Endothelial cell of umbilical vein (primary cell): ENCODE results near the gene TSNAX. TPM values are rescaled to one million over a fixed set of nuclear protein-coding genes. Genes with fewer than 3 reads are reported as not detected.

Experiments
- BruUV-seq: library from RNA; stranded (reverse); fragments of 400-500 nt; replicated peaks from 2 replicates; lab custom pipeline; 2021; lab: Mats Ljungman, UMichigan
- CTCF ChIA-PET: fragments of 300-600, 350-600 bp; sonication (Branson Sonifier 250); formaldehyde crosslinking; loops from one replicate; lab custom pipeline; 2021; ENCODE audit warnings: antibody characterized with exemption, inconsistent platforms; lab: Charles Lee
- POLR2A ChIA-PET: fragments of 300-600, 350-600 bp; sonication (Branson Sonifier 250); formaldehyde crosslinking; loops from one replicate; lab custom pipeline; 2021; ENCODE audit warnings: antibody characterized with exemption, inconsistent platforms; lab: Charles Lee
- DNase-seq: peaks from one replicate; pipeline ENCODE4 v3.0.0-alpha.2; 2011; ENCODE audit warnings: low read depth, low spot score
- FAIRE-seq: peaks from 2 replicates; lab custom pipeline; 2011; peaks lifted over from hg19 to GRCh38; lab: Jason Lieb, UNC
- H2AFZ ChIP-seq: 2 replicates; pipeline ENCODE4 v1.6.0; 2012; ENCODE audit warnings: low read depth, low read length, control low read depth, inconsistent platforms
- H3K27ac ChIP-seq: 2 replicates; pipeline ENCODE4 v1.5.1; 2011; ENCODE audit warnings: low read depth, mild to moderate bottlenecking, control low read depth, low read length, moderate library complexity; ENCODE audit not compliant: insufficient read depth
- H3K27me3 ChIP-seq, 2 experiments: 2 replicates each; pipeline versions ENCODE4 v1.6.0 to v1.6.1; 2011; ENCODE audit warnings: low read length in 2 of 2, mixed read lengths in 1 of 2; ENCODE audit not compliant: control insufficient read depth in 2 of 2, insufficient read depth in 2 of 2
- H3K36me3 ChIP-seq, 2 experiments: 2 replicates in 1 of 2; 3 replicates in 1 of 2; pipeline ENCODE4 v1.5.1; 2011; ENCODE audit warnings: low read length in 2 of 2, mild to moderate bottlenecking in 1 of 2, moderate library complexity in 1 of 2; ENCODE audit not compliant: control insufficient read depth in 2 of 2, insufficient read depth in 2 of 2; ENCODE audit errors: extremely low read depth in 1 of 2
- H3K4me1 ChIP-seq: 3 replicates; pipeline ENCODE4 v1.5.1; 2011; ENCODE audit warnings: mild to moderate bottlenecking, low read length; ENCODE audit not compliant: control insufficient read depth, insufficient read depth; ENCODE audit errors: extremely low read depth
- H3K4me2 ChIP-seq: 2 replicates; pipeline ENCODE4 v1.6.1; 2011; ENCODE audit warnings: low read length, control low read depth, mixed read lengths; ENCODE audit not compliant: insufficient read depth
- H3K4me3 ChIP-seq, 3 experiments: fragments of 200-600 bp in 1 of 3; sonication (generic), shearing (Covaris generic) in 1 of 3; replicated peaks in 1 of 3; 2 replicates each; pipeline ENCODE4 v1.5.1; 2011 to 2016; ENCODE audit warnings: control low read depth in 3 of 3, low read length in 3 of 3, mild to moderate bottlenecking in 2 of 3, inconsistent platforms in 1 of 3, low read depth in 1 of 3, moderate library complexity in 1 of 3; ENCODE audit not compliant: insufficient read depth in 1 of 3
- H3K79me2 ChIP-seq: 2 replicates; pipeline ENCODE4 v1.6.0; 2012; ENCODE audit warnings: low read length, inconsistent platforms; ENCODE audit not compliant: control insufficient read depth, insufficient read depth
- H3K9ac ChIP-seq: replicated peaks from 2 replicates; pipeline ENCODE3; 2011; ENCODE audit warnings: low read length, control low read depth; ENCODE audit not compliant: insufficient read depth; ENCODE audit errors: extremely low read depth
- H3K9me1 ChIP-seq: replicated peaks from 3 replicates; pipeline ENCODE4 v1.6.0; 2011; ENCODE audit warnings: mild to moderate bottlenecking, low read length; ENCODE audit not compliant: control insufficient read depth, insufficient read depth; ENCODE audit errors: extremely low read depth
- H3K9me3 ChIP-seq: replicated peaks from 2 replicates; pipeline ENCODE4 v1.5.1; 2012; ENCODE audit warnings: low read length, inconsistent platforms; ENCODE audit not compliant: control insufficient read depth, insufficient read depth
- H4K20me1 ChIP-seq: replicated peaks from 2 replicates; pipeline ENCODE3; 2011; ENCODE audit warnings: mild to moderate bottlenecking, low read length; ENCODE audit not compliant: control insufficient read depth, insufficient read depth; ENCODE audit errors: extremely low read depth
- CTCF ChIP-seq, 2 donors: IDR thresholded peaks; 1 replicate in 1 of 2; 2 replicates in 1 of 2; pipeline ENCODE4 v1.5.1; 2011; ENCODE audit warnings: low read length in 2 of 2, mild to moderate bottlenecking in 2 of 2, moderate library complexity in 2 of 2, control low read depth in 1 of 2, inconsistent platforms in 1 of 2, low read depth in 1 of 2; ENCODE audit not compliant: insufficient read depth in 1 of 2; ENCODE audit errors: extremely low read depth in 1 of 2
- EZH2 ChIP-seq: IDR thresholded peaks from 2 replicates; pipeline ENCODE4 v1.6.1; 2012; ENCODE audit warnings: borderline replicate concordance, low read depth, mild to moderate bottlenecking, moderate library complexity, low read length, inconsistent platforms; ENCODE audit not compliant: severe bottlenecking
- FOS ChIP-seq: IDR thresholded peaks from 2 replicates; pipeline ENCODE4 v1.6.1; 2011; ENCODE audit warnings: mild to moderate bottlenecking, low read length, moderate library complexity, borderline replicate concordance; ENCODE audit not compliant: insufficient read depth
- GATA2 ChIP-seq: IDR thresholded peaks from 2 replicates; pipeline ENCODE4 v1.7.0; 2011; ENCODE audit warnings: low read depth, mild to moderate bottlenecking, moderate library complexity, mixed read lengths, low read length; ENCODE audit not compliant: insufficient read length, insufficient read depth
- JUN ChIP-seq: IDR thresholded peaks from 2 replicates; pipeline ENCODE4 v1.6.1; 2011; ENCODE audit warnings: borderline replicate concordance, low read depth; ENCODE audit not compliant: insufficient read length, insufficient read depth
- MAX ChIP-seq: IDR thresholded peaks from 2 replicates; pipeline ENCODE4 v1.6.1; 2011; ENCODE audit not compliant: insufficient read depth, insufficient read length
- MYC ChIP-seq: IDR thresholded peaks from one replicate; pipeline ENCODE4 v1.6.1; 2011; ENCODE audit warnings: mild to moderate bottlenecking, low read depth, low read length
- POLR2A ChIP-seq: IDR thresholded peaks from 2 replicates; pipeline ENCODE4 v1.6.1; 2012; ENCODE audit warnings: low read depth, mild to moderate bottlenecking, control low read depth, low read length
- POLR2AphosphoS5 ChIP-seq: IDR thresholded peaks from 2 replicates; pipeline ENCODE4 v1.6.1; 2012; ENCODE audit warnings: low read depth, mild to moderate bottlenecking, control low read depth, low read length, moderate library complexity; ENCODE audit not compliant: insufficient read depth
- dilution Hi-C: fragments of 300-500 bp; cut with MboI; formaldehyde crosslinking; loops from one replicate; pipeline ENCODE4 v1.15.0; 2019; ENCODE audit warnings: low sequenced_read_pairs; ENCODE audit not compliant: extremely low pct_ligation_motif_present
- intact Hi-C: fragments of 100-400 bp; cut with micrococcal nuclease; formaldehyde crosslinking; loops from one replicate; pipeline ENCODE4 v1.10.0; 2022
- polyA plus RNA-seq, 4 experiments: library from polyadenylated mRNA; depleted of rRNA in 3 of 4; stranded (reverse) in 3 of 4; unstranded in 1 of 4; fragments of >200 nt; gene quantifications; 2 replicates each; pipeline versions ENCODE4 v1.2.1 to v1.2.3, GENCODE V29; 2011 to 2012; ENCODE audit warnings: missing spikeins in 1 of 4
- total RNA-seq: library from RNA; stranded (reverse); gene quantifications from 2 replicates; pipeline ENCODE4 v1.2.3, GENCODE V29; 2021

The TSNAX gene
- total and polyA plus RNA-seq, 2 donors (not counting 3 experiments of a cell fraction or from before 2014, with no cell fraction given) = 6.3 to 26.3 TPM

- H3K4me1 ChIP-seq = peaks cover 4% of the 10 kb centered on the region
- H3K9me1 ChIP-seq = no peaks in the 10 kb centered on the region
- ChIA-PET CTCF (no interaction called here), POLR2A (no interaction called here)
- no peak for TF ChIP-seq POLR2A
- TF ChIP-seq POLR2AphosphoS5 = no peak
- no peak for TF ChIP-seq GATA2
- no peak for TF ChIP-seq JUN
- no peak for TF ChIP-seq MAX
- TF ChIP-seq EZH2 = no peak
- no peak for TF ChIP-seq CTCF (IDR thresholded peaks at IDR 0.05; ENCODE audit: extremely low read depth in 1 of 2, insufficient read depth in 1 of 2, low read depth in 1 of 2, low read length in 2 of 2)
- TF ChIP-seq FOS = no peak
- TF ChIP-seq MYC = no peak
- H3K4me3 ChIP-seq = no peak overlapping the region
- no peaks in the 10 kb centered on the region for H3K36me3 ChIP-seq
- no peaks in the 10 kb centered on the region for H3K79me2 ChIP-seq
- intact Hi-C loops = no loop called here
- H3K4me2 ChIP-seq = no peak overlapping the region
- BruUV-seq = no TSS peak
- no peak overlapping the region for H3K9ac ChIP-seq
- dilution Hi-C loops = no loop called here
- no peak for FAIRE-seq
- no peaks in the 10 kb centered on the region for H3K9me3 ChIP-seq
- H3K27me3 ChIP-seq = no peaks in the 10 kb centered on the region
- no peak overlapping the region for H2AFZ ChIP-seq
- H4K20me1 ChIP-seq = no peaks in the 10 kb centered on the region
- H3K27ac ChIP-seq = no peak overlapping the region
- no peak for DNase-seq
Observed at GRCh38 chr1:231523816-231524215, 4.7 kb upstream of the TSNAX start.
